ENCODE data around the gene TEAD1. TPM values are rescaled to one million over a fixed set of nuclear protein-coding genes. Genes with fewer than 3 reads are reported as not detected.

TEAD1 gene
- total and polyA plus RNA-seq, 9 of the 15 experiments (the other 6 are each of a cell fraction or from before 2014, with no cell fraction given), result 1.7 to 17.7 (median 10.8) TPM

DNA sequence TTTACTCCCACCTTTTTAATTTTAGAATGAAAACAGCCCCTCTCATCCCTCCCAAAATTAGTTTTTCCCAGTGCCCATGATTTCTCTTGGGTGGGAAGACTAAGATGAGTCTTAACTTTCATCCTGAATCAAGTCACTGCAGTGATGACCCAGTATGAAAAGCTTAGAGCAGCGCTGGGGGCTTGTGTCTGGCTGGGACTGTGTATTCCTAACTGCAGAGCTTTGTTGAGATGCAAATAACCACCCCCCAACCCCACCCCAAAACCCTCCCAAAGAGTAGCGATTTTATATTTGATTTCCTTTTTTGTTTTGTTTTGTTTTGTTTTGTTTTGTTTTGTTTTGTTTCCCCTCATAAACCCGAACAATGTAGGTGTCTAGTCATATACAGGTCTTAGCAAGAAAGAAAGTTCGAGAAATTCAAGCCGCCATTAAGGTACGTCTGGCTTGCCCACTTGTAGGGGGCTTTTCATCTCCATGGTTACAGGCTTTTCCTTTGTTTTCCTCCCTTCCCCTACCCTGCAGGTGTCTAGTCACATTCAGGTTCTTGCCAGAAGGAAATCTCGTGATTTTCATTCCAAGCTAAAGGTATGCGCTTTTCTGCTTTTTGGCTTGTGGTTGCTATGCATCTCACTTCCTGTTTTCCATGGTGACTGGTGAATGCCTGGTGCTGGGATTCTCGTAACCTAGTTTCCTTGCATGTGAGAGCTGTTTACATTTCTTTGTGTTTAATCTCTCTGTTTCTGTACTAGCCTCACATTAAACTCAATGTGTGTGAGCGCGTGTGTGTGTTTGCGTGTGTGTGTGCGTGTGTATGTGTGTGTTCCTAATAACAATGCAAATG lies 190.3 kb downstream of the TEAD1 start:
- no TSS peak for BruUV-seq (replicated peaks)
- Histone ChIP-seq H2AFZ (ENCODE audit: low read depth, low read length) (no peak overlapping the region), H3K36me3 (ENCODE audit: control insufficient read depth, insufficient read depth, low read length) (no peaks in the 10 kb centered on the region), H3K4me2 (ENCODE audit: insufficient read depth, low read length) (no peak overlapping the region), H4K20me1 (replicated peaks; ENCODE audit: control insufficient read depth, insufficient read depth, low read length) (no peaks in the 10 kb centered on the region), H3K27me3 (ENCODE audit: control insufficient read depth in 2 of 2, insufficient read depth in 2 of 2, low read length in 2 of 2) (no peaks in the 10 kb centered on the region), H3K4me3 (no peak overlapping the region), H3K9ac (ENCODE audit: insufficient read depth in 1 of 2, low read depth in 2 of 2, low read length in 2 of 2) (no peak overlapping the region), H3K79me2 (ENCODE audit: control insufficient read depth, insufficient read depth, low read length) (0 out of 3 replicates have a peak, but pooled peaks cover 3% of the 10 kb centered on the region), H3K27ac (ENCODE audit: extremely low read depth, low read depth, low read length) (no peak overlapping the region), H3K9me1 (ENCODE audit: control insufficient read depth, insufficient read depth, low read length) (no peaks in the 10 kb centered on the region), H3K4me1 (replicated peaks in 1 of 2; ENCODE audit: control insufficient read depth in 2 of 2, insufficient read depth in 2 of 2, low read length in 2 of 2) (peaks cover 22 to 58% of the 10 kb centered on the region in 2 experiments), H3K9me3 (replicated peaks; ENCODE audit: control insufficient read depth, insufficient read depth, low read depth, low read length) (no peaks in the 10 kb centered on the region)
- POLR2A ChIA-PET, result interaction anchor here (0.6 to 1.5 kb wide), 4 partner anchors 8 to 151 kb away, joined by 3 to 7 read pairs (median 5); no protein-coding TSS in a partner anchor
- intact Hi-C loops (cut with micrococcal nuclease) (loop anchor here (5.0 kb wide), 2 partner anchors 37 to 52 kb away; no protein-coding TSS in a partner anchor), in situ Hi-C loops (cut with MboI) (no loop called here)
- WGBS (ENCODE audit: insufficient coverage, low coverage, missing lambda C conversion rate), result 77% methylated on average over 13 of the region's 13 CpGs
- TF ChIP-seq, protein P1, sequence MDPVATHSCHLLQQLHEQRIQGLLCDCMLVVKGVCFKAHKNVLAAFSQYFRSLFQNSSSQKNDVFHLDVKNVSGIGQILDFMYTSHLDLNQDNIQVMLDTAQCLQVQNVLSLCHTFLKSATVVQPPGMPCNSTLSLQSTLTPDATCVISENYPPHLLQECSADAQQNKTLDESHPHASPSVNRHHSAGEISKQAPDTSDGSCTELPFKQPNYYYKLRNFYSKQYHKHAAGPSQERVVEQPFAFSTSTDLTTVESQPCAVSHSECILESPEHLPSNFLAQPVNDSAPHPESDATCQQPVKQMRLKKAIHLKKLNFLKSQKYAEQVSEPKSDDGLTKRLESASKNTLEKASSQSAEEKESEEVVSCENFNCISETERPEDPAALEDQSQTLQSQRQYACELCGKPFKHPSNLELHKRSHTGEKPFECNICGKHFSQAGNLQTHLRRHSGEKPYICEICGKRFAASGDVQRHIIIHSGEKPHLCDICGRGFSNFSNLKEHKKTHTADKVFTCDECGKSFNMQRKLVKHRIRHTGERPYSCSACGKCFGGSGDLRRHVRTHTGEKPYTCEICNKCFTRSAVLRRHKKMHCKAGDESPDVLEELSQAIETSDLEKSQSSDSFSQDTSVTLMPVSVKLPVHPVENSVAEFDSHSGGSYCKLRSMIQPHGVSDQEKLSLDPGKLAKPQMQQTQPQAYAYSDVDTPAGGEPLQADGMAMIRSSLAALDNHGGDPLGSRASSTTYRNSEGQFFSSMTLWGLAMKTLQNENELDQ (CRISPR knock-in tag; IDR thresholded peaks at IDR 0.05; ENCODE audit: borderline replicate concordance), result no peak
- TF ChIP-seq SPI1 (IDR thresholded peaks at IDR 0.05; ENCODE audit: borderline replicate concordance, low read depth, low read length), result peak; percentile 95
- TF ChIP-seq IFI16 (CRISPR knock-in tag; IDR thresholded peaks at IDR 0.05), result no peak
- TF ChIP-seq FOXJ2 (tag; IDR thresholded peaks at IDR 0.05), result peak; percentile 76
- peak; percentile 72 for TF ChIP-seq RFX1 (IDR thresholded peaks at IDR 0.05)
- TF ChIP-seq ZNF778 (CRISPR knock-in tag; IDR thresholded peaks at IDR 0.05), result no peak
- peak; percentile 41 to 74; a peak in 2 of 4 replicates for TF ChIP-seq FOXK2 (conservative IDR thresholded peaks at IDR 0.05 in 1 of 2, IDR thresholded peaks at IDR 0.05 in 1 of 2; ENCODE audit: low read depth in 2 of 2)
- TF ChIP-seq FOXJ3 (CRISPR knock-in tag; IDR thresholded peaks at IDR 0.05), result peak; percentile 67; the same call in 1 of the 2 replicates
- 0 out of 2 replicates have a peak, but pooled peaks have one; percentile 25 for TF ChIP-seq DPF2 (IDR thresholded peaks at IDR 0.05)
- no peak for TF ChIP-seq TFAM (CRISPR knock-in tag; conservative IDR thresholded peaks at IDR 0.05)
- TF ChIP-seq MYNN (IDR thresholded peaks at IDR 0.05), result peak; percentile 61; the same call in 1 of the 2 replicates
- TF ChIP-seq MYNN (CRISPR knock-in tag; IDR thresholded peaks at IDR 0.05), result no peak
- TF ChIP-seq ELF1 (tag; IDR thresholded peaks at IDR 0.05), result peak; percentile 32; the same call in 1 of the 2 replicates
- no peak for TF ChIP-seq HDAC1 (IDR thresholded peaks at IDR 0.05)
- TF ChIP-seq NCOA1 (IDR thresholded peaks at IDR 0.05; ENCODE audit: low read depth), result no peak
- peak; percentile 26; the same call in 1 of the 2 replicates for TF ChIP-seq TEAD4 (IDR thresholded peaks at IDR 0.05; ENCODE audit: low read length)
- TF ChIP-seq TEAD4 (CRISPR knock-in tag; IDR thresholded peaks at IDR 0.05; ENCODE audit: borderline replicate concordance), result no peak
- ATAC-seq (no peak), FAIRE-seq (no peak), DNase-seq (ENCODE audit: extremely low read depth in 1 of 4, low spot score in 3 of 4) (peak in 1 of 4 experiments; percentile 28)
- CTCF ChIA-PET (ENCODE audit: low intra/inter-chr PET ratio), result no interaction called here
